K562 (cell line): ENCODE data around the gene GRPR.

ENCODE experiments used
- PHTF2 ChIP-seq: fragments of 250-450 bp; sonication (Bioruptor Pico); IDR thresholded peaks from 2 replicates; pipeline ENCODE4 v1.5.0; 2021; ENCODE audit warnings: mild to moderate bottlenecking
- REST ChIP-seq, 2 experiments: fragments of 450-650 bp; formaldehyde crosslinking in 1 of 2; IDR thresholded peaks; 2 replicates each; pipeline versions ENCODE4 v1.4.0 to v1.6.1; 2014 to 2020; ENCODE audit warnings: mild to moderate bottlenecking in 2 of 2, borderline replicate concordance in 1 of 2, low read depth in 1 of 2
- ZNF274 ChIP-seq: IDR thresholded peaks from 2 replicates; pipeline ENCODE4 v1.6.1; 2011; ENCODE audit warnings: low read depth, mild to moderate bottlenecking, low read length, moderate library complexity, borderline replicate concordance

- TF ChIP-seq PHTF2: no peak
- no peak for TF ChIP-seq ZNF274
- no peak for TF ChIP-seq REST (IDR thresholded peaks at IDR 0.05; ENCODE audit: borderline replicate concordance)
- TF ChIP-seq REST (CRISPR knock-in tag; IDR thresholded peaks at IDR 0.05; ENCODE audit: low read depth): no peak
Observed at GRCh38 chrX:16155581-16156096, 32.3 kb downstream of the GRPR start.
